Mesodermal cell (in vitro differentiated cells): ENCODE data around the gene TTLL7.
"Not testable (repeated sequence)": the region's sequence is repeated elsewhere in the genome, so short reads cannot be mapped to it uniquely, and the experiment has no call there.

ENCODE experiments used
- H3K27ac ChIP-seq: 2 replicates; pipeline ENCODE4 v1.7.0; 2013; ENCODE audit warnings: mild to moderate bottlenecking, low read depth, low read length, moderate library complexity; ENCODE audit not compliant: severe bottlenecking
- H3K36me3 ChIP-seq: 2 replicates; pipeline ENCODE4 v1.7.1; 2013; ENCODE audit warnings: mild to moderate bottlenecking, low read length, moderate library complexity; ENCODE audit not compliant: control insufficient read depth, insufficient read depth
- H3K4me1 ChIP-seq: one replicate; pipeline ENCODE4 v1.7.1; 2013; ENCODE audit warnings: mild to moderate bottlenecking, low read length; ENCODE audit not compliant: insufficient read depth, control insufficient read depth, poor library complexity, severe bottlenecking
- H3K4me3 ChIP-seq: 2 replicates; pipeline ENCODE4 v1.7.0; 2013; ENCODE audit warnings: low read length, control low read depth, mild to moderate bottlenecking; ENCODE audit not compliant: insufficient read depth, poor library complexity, severe bottlenecking; ENCODE audit errors: extremely low read depth
- H3K9me3 ChIP-seq: 2 replicates; pipeline ENCODE4 v1.7.1; 2013; ENCODE audit warnings: mild to moderate bottlenecking, low read length, moderate library complexity; ENCODE audit not compliant: control insufficient read depth
- WGBS, 2 experiments: methylation state at CpG; one replicate each; pipeline ENCODE4 v1.1.5; 2013; ENCODE audit warnings: missing lambda C conversion rate in 2 of 2; ENCODE audit not compliant: insufficient coverage in 2 of 2; 5-methylcytosine and 5-hydroxymethylcytosine counted together

TTLL7 gene

DNA sequence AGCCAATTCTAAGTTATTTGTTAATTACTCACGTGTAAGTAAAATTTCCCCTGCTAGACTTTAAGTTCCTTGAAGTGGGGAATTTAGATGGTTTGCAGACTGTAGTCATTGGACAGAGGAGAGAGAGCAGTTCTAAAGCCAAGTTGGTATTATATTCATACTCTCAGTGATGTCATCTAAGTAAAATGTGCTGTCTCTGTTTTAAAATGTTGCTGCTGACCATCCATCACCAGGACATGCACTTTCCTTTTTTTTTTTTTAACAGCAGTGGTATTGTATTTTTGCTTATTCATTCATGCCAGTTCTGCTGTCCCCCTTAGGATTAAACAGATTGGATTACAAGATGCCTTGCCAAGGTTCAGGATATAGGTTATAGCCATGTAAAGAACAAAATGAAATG is 2.3 kb downstream of the TTLL7 start:
- H3K9me3 ChIP-seq: no peaks in the 10 kb centered on the region
- WGBS, 2 experiments: 100% methylated on average over 1 of the region's 1 CpG; no CpG with 5 or more reads in 1 of the 2 experiments
- no peak overlapping the region for H3K27ac ChIP-seq
- no peaks in the 10 kb centered on the region for H3K36me3 ChIP-seq
- H3K4me1 ChIP-seq: no peaks in the 10 kb centered on the region
- no peak overlapping the region for H3K4me3 ChIP-seq

DNA sequence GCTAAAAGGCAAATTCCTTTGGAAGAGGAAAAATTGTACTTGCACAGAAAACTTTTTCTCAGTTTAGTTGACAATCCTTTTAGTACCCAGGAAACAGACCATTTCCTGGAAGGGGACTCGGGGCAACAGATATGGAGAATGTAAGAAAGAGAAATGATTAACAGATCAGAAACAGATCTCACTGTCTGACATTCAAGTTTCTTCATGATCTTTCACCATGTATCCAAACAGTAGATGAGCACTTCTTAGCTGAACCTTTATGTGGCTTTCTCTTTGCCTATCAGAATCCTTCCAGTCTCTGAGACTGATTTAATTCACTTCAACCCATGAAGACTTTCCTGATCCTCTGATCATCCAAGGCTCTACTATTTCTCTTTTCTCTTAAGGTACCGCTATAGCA is 2.7 kb downstream of the TTLL7 start:
- Histone ChIP-seq H3K9me3 (no peaks in the 10 kb centered on the region), H3K27ac (no peak overlapping the region), H3K4me1 (no peaks in the 10 kb centered on the region), H3K36me3 (no peaks in the 10 kb centered on the region), H3K4me3 (no peak overlapping the region)
- WGBS, 2 experiments: no CpG with 5 or more reads among the region's 2 CpGs

DNA sequence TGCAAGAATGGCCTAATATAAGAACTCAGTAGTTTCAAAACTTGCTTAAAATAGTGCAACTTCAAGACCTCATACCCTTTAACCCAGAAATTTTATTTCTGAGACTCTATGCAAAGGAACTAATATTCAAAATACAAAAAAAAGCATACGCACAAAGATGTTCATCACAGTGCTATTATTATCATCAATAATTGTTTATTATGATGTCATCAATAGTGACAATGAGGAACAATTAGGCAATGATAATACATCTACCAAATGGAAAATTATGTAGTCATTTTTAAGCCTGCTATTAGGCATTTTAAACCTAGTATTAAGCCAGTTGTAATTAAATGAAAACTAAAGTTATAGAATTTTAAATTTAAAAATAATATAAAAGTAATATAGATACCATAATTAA is 3.3 kb downstream of the TTLL7 start:
- Histone ChIP-seq H3K4me1 (no peaks in the 10 kb centered on the region), H3K4me3 (no peak overlapping the region), H3K36me3 (no peaks in the 10 kb centered on the region), H3K9me3 (no peaks in the 10 kb centered on the region), H3K27ac (no peak overlapping the region)
- WGBS, 2 experiments: no CpG with 5 or more reads among the region's 1 CpG

DNA sequence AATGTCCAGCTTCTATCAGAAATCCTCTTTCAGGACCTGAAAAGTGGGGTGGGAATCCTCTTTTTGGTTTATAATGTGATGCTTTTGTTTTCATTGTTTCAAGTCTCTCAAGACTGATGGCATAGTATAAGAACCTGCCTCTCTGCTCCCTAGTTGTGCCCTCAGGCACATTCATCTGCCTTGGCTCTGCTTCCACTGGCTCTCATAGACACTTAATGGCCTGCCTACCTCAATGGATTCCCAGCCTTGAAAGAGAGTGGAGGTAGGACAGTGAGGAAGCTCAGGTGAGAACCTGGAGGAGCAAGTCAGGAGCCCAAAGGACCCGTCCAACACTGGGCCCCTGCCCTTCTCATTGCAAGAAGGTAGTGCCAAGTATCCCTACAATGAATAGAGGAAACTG is 4.8 kb downstream of the TTLL7 start:
- no peaks in the 10 kb centered on the region for H3K9me3 ChIP-seq
- H3K4me1 ChIP-seq: no peaks in the 10 kb centered on the region
- no peak overlapping the region for H3K4me3 ChIP-seq
- no peaks in the 10 kb centered on the region for H3K36me3 ChIP-seq
- H3K27ac ChIP-seq: no peak overlapping the region
- WGBS, 2 experiments: 100% methylated on average over 1 of the region's 1 CpG

DNA sequence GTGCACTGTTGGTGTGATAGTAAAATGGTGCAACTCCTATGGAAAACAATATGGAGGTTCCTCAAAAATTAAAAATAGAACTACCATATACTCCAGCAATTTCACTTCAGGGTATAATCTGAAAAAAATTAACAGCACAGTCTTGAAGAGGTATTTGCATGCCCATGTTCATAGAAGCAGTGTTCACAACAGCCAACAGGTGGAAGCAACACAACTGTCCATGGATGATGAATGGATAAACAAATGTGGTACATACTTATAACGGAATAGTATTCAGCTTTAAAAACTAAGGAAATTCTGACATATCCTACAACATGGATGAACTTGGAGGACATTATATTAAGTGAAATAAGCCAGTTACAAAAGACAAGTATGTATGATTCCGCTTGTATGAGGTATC is 8.2 kb downstream of the TTLL7 start:
- no peak overlapping the region for H3K27ac ChIP-seq
- no peaks in the 10 kb centered on the region for H3K36me3 ChIP-seq
- no peaks in the 10 kb centered on the region for H3K4me1 ChIP-seq
- no peak overlapping the region for H3K4me3 ChIP-seq
- H3K9me3 ChIP-seq: peaks cover 6% of the 10 kb centered on the region
- 67 to 88% methylated on average over 1 of the region's 2 CpGs for WGBS, 2 experiments

DNA sequence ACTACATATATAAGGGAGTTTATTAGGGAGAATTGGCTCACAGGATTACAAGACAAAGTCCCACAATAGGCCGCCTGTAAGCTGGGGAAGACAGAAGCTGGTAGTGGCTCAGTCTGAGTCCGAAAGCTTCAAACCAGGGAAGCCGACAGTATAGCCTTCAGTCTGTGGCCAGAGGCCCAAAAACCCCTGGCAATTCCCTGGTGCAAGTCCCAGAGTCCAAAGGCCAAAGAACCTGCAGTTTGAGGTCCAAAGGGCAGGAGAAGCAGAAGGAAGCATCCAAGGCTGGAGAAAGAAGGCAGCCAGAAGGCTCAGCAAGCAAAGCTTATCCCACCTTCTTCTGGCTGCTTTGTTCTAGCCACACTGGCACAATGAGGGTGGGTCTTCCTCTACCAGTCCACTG is 13.9 kb downstream of the TTLL7 start:
- Histone ChIP-seq H3K4me3 (no peak overlapping the region), H3K9me3 (peaks cover 11% of the 10 kb centered on the region), H3K36me3 (no peaks in the 10 kb centered on the region), H3K27ac (no peak overlapping the region), H3K4me1 (no peaks in the 10 kb centered on the region)
- 90 to 94% methylated on average over 2 to 3 of the region's 3 CpGs for WGBS, 2 experiments

DNA sequence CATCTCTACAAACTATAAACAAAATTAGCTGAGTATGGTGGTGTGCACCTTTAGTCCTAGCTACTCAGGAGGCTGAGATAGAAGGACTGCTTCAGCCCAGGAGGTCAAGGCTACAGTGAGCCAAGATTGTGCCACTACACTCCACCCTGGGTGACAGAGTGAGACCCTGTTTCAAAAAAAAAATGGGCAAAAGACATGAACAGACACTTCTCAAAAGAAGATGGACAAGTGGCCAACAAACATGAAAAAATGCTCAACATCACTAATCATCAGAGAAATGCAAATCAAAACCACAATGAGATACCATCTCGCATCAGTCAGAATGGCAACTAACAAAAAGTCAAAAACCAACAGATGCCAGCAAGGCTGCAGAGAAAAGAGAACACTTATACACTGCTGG is 15.0 kb downstream of the TTLL7 start:
- H3K4me1 ChIP-seq, H3K36me3 ChIP-seq, H3K4me3 ChIP-seq, H3K27ac ChIP-seq: not testable (repeated sequence)
- WGBS, 2 experiments: no CpG with 5 or more reads among the region's 1 CpG
- H3K9me3 ChIP-seq: peaks cover 11% of the 10 kb centered on the region

DNA sequence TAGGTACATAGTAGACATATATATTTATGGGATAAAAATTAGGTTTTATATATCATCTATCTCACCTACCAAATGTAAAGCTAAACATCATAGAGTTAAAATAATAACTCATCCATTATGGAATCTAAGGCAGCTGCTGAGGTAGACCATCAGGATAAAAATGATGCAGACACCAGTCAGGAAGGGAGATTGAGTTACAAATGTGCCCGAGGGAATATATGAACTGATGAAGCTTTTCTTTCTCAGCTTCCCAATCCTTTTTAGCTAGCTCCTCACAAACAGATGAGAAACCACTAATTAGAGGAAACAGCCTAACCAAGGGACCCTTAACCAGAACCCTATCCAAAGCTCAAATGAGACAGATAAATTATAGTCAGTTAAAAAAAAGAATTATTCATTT is 20.9 kb downstream of the TTLL7 start:
- 88% methylated on average over 1 of the region's 1 CpG; no CpG with 5 or more reads in 1 of the 2 experiments for WGBS, 2 experiments
- Histone ChIP-seq H3K36me3 (no peaks in the 10 kb centered on the region), H3K4me3 (no peak overlapping the region), H3K27ac (no peak overlapping the region), H3K9me3 (no peaks in the 10 kb centered on the region), H3K4me1 (peaks cover 3% of the 10 kb centered on the region)

DNA sequence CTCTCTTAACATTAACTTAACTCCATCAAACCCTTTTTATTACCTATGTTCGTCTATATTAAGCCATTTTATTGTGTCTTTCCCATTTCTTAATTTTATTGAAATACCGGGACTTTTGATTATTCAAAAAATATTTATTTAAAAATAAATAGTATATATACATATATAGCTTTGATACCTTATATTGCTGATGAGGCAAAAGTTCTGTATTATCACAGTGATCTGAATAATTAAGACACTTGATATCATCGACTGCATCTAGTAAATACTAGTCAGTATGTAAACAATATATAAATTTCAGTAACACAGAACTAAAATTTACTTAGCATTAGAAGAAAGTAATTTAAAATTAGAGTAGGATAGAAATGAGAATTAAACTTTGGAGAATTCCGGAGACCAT is 22.0 kb downstream of the TTLL7 start:
- no CpG with 5 or more reads among the region's 4 CpGs for WGBS, 2 experiments

DNA sequence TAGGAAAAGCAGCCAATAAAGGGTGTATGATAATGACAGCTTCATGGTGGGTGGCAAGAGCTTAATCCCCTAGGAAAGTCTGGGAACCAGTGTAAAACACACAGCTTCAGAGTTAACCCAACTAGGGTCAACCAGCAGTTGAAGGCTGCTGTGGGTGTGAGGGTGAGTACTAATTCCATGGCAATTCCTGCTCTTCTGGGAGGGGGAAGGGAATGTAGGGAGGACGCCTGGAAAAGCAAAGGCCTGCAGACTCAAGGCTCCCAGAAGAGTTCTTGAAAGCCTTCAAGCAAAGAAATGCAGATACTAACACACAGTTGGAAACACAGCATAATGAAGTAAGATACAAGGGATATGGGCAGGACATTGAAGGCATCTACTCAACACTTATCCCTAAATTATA is 28.1 kb downstream of the TTLL7 start:
- 50% methylated on average over 1 of the region's 1 CpG; no CpG with 5 or more reads in 1 of the 2 experiments for WGBS, 2 experiments
- Histone ChIP-seq H3K4me3 (no peak overlapping the region), H3K4me1 (no peaks in the 10 kb centered on the region), H3K9me3 (no peaks in the 10 kb centered on the region), H3K36me3 (no peaks in the 10 kb centered on the region), H3K27ac (no peak overlapping the region)

More for the DNA sequence above, 22.0 kb downstream of the TTLL7 start:
- Histone ChIP-seq H3K4me3 (no peak overlapping the region), H3K27ac (no peak overlapping the region), H3K4me1 (peaks cover 3% of the 10 kb centered on the region), H3K36me3 (no peaks in the 10 kb centered on the region), H3K9me3 (no peaks in the 10 kb centered on the region)

DNA sequence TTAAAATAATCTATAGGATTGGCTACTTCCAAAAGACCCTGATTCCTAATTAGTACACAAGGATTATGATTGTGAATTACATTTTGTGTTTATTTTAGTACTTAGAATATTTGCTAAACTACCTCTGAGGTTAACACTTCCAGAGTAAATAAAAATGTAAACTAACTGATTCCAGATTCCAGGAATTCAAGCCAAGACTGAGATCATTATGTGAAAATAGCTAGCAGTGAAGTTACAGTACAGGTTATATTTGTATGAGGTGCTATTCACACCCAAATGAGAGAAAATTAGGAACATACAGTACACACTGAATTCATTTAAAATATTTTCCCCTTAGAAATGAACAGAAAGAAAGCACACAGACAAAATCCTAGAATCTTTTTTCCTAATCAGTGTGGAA is 28.8 kb downstream of the TTLL7 start:
- Histone ChIP-seq H3K9me3 (no peaks in the 10 kb centered on the region), H3K4me3 (no peak overlapping the region), H3K4me1 (no peaks in the 10 kb centered on the region), H3K36me3 (no peaks in the 10 kb centered on the region), H3K27ac (no peak overlapping the region)

DNA sequence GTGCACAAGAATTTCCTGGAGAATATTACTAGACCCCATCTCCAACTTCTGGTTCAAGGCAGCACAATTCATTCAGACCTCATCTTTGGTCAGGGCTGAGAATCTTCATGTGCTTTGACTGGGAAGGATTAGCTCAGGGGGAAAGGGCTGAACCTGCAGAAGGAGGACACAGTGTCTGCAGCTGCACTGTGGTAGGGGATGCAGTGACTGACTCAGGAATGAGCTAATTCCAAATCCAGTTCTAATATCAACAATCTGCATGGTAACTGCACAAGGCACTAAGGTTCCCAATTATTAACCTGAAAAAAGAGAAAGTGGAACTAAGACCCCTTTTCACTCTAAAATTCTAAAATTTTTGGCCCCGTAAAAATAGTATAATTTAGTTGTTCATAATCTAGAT is 31.6 kb downstream of the TTLL7 start:
- Histone ChIP-seq H3K27ac (no peak overlapping the region), H3K36me3 (no peaks in the 10 kb centered on the region), H3K9me3 (no peaks in the 10 kb centered on the region), H3K4me1 (no peaks in the 10 kb centered on the region), H3K4me3 (no peak overlapping the region)
- WGBS, 2 experiments: no CpG with 5 or more reads among the region's 1 CpG
